ENCODE data around the gene AHCTF1. TPM values are rescaled to one million over a fixed set of nuclear protein-coding genes. Genes with fewer than 3 reads are reported as not detected.
A peak's percentile ranks its signal among the peaks of the same experiment; 100 is the strongest.

The AHCTF1 gene
- total RNA-seq, 1 donor from 2014 or later = 24.8 TPM

DNA sequence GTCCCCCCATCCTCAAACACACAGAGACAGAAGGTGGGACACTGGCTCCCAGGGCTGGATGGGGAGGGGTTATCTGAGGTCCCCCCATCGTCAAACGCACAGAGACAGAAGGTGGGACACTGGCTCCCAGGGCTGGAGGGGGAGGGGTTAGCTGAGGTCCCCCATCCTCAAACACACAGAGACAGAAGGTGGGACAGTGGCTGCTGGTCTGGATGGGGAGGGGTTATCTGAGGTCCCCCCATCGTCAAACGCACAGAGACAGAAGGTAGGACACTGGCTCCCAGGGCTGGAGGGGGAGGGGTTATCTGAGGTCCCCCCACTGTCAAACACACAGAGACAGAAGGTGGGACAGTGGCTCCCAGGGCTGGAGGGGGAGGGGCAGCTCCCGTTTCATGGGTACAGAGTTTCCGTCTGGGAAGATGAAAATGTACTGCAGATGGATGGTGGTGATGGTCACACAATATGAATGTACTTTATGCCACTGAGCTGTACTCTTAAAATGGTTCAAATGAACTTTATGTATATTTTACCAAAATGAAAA is 138.3 kb downstream of the AHCTF1 start:
- peaks cover 22% of the 10 kb centered on the region for H3K4me1 Mint-ChIP-seq (ENCODE audit: low read depth)
- H3K36me3 Mint-ChIP-seq (ENCODE audit: low read depth) = no peaks in the 10 kb centered on the region
- TF ChIP-seq, protein P1, sequence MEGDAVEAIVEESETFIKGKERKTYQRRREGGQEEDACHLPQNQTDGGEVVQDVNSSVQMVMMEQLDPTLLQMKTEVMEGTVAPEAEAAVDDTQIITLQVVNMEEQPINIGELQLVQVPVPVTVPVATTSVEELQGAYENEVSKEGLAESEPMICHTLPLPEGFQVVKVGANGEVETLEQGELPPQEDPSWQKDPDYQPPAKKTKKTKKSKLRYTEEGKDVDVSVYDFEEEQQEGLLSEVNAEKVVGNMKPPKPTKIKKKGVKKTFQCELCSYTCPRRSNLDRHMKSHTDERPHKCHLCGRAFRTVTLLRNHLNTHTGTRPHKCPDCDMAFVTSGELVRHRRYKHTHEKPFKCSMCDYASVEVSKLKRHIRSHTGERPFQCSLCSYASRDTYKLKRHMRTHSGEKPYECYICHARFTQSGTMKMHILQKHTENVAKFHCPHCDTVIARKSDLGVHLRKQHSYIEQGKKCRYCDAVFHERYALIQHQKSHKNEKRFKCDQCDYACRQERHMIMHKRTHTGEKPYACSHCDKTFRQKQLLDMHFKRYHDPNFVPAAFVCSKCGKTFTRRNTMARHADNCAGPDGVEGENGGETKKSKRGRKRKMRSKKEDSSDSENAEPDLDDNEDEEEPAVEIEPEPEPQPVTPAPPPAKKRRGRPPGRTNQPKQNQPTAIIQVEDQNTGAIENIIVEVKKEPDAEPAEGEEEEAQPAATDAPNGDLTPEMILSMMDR (IDR thresholded peaks at IDR 0.05) = no peak
- no peaks in the 10 kb centered on the region for H3K27me3 Mint-ChIP-seq (ENCODE audit: low read depth)
- H3K9me3 Mint-ChIP-seq (ENCODE audit: low read depth) = no peaks in the 10 kb centered on the region
- H3K27ac Mint-ChIP-seq (ENCODE audit: unreplicated experiment) = no peak overlapping the region
- H3K4me3 Mint-ChIP-seq (ENCODE audit: unreplicated experiment) = no peak overlapping the region
- peak; percentile 61 for DNase-seq (ENCODE audit: low spot score)

DNA sequence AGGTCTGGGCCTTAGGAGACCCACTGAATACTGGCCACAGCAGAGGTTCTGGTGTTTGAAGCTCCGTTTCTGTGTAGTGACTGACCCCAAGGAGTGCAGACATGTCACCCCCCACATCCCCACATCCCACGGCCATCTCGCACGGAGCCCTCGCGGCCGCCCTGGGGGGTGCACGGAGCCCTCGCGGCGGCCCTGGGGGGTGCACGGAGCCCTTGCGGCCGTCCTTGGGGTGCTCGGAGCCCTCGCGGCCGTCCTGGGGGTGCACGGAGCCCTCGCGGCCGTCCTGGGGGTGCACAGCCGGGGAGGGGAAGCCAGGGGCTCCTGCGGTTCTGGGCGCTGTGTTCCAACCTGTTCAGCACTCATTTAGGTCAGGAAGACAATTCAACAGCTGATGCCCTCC is 139.1 kb downstream of the AHCTF1 start:
- TF ChIP-seq, protein P1 (IDR thresholded peaks at IDR 0.05) = no peak
- Mint-ChIP-seq H3K9me3 (ENCODE audit: low read depth) (no peaks in the 10 kb centered on the region), H3K27ac (ENCODE audit: unreplicated experiment) (no peak overlapping the region), H3K4me1 (ENCODE audit: low read depth) (peaks cover 22% of the 10 kb centered on the region), H3K4me3 (ENCODE audit: unreplicated experiment) (no peak overlapping the region), H3K27me3 (ENCODE audit: low read depth) (no peaks in the 10 kb centered on the region), H3K36me3 (ENCODE audit: low read depth) (no peaks in the 10 kb centered on the region)
- peak; percentile 40 for DNase-seq (ENCODE audit: low spot score)

DNA sequence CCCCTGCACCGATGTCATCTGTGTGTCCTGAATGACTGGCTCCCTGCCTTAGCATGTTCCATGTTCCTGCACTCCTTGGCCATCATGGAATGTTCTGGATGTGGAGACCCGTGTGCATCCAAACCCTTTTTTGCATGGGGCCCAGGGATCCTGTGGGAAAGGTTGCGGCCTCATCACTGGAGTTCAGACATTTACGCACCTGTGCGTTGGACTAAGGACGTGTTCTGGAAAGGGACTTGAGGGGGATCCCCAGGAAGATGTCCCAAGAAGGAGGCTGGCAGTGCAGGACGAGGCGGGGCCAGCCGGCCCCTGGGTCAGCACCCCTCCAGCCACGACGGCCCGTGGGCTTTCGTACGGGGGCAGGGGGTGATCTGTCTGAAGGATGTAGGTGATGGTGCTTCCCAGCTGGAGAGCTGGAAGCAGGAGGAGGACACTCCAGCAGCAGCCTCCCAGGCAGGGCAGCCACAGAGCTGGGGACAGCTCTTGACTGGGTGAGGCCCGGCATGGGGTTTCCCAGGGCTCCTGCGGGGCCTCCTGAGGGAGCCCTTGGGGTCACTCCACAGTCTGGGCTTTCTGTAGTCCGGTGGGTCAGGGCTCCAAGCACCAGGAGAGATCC is 140.3 kb downstream of the AHCTF1 start:
- Mint-ChIP-seq H3K4me1 (ENCODE audit: low read depth) (peaks cover 22% of the 10 kb centered on the region), H3K36me3 (ENCODE audit: low read depth) (no peaks in the 10 kb centered on the region), H3K9me3 (ENCODE audit: low read depth) (no peaks in the 10 kb centered on the region), H3K27ac (ENCODE audit: unreplicated experiment) (no peak overlapping the region), H3K27me3 (ENCODE audit: low read depth) (no peaks in the 10 kb centered on the region), H3K4me3 (ENCODE audit: unreplicated experiment) (no peak overlapping the region)
- peak; percentile 67 for DNase-seq (ENCODE audit: low spot score)
- TF ChIP-seq, protein P1 (IDR thresholded peaks at IDR 0.05) = no peak

DNA sequence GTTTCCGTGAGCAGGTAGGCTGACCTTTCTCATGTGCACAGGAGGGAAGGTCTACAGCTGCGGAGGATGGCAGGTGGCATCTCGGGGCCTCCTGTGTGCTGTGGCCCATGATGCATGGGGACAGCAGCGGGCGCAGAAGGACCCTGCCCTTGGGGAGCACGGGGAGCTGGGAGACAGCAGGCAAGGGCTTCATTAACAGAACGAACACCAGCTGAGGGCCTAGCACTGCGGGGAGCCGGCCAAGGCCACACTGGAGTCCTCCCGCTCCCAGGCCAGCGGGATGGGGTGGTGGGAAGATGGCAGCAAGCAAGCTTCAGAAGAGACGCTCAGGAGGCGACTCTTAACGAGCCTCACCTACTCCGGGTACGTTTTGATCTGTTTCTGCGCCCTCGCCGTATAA is 140.9 kb downstream of the AHCTF1 start:
- no peaks in the 10 kb centered on the region for H3K36me3 Mint-ChIP-seq (ENCODE audit: low read depth)
- TF ChIP-seq, protein P1 (IDR thresholded peaks at IDR 0.05) = no peak
- no peaks in the 10 kb centered on the region for H3K27me3 Mint-ChIP-seq (ENCODE audit: low read depth)
- no peak overlapping the region for H3K4me3 Mint-ChIP-seq (ENCODE audit: unreplicated experiment)
- H3K4me1 Mint-ChIP-seq (ENCODE audit: low read depth) = peaks cover 22% of the 10 kb centered on the region
- H3K9me3 Mint-ChIP-seq (ENCODE audit: low read depth) = no peaks in the 10 kb centered on the region
- H3K27ac Mint-ChIP-seq (ENCODE audit: unreplicated experiment) = no peak overlapping the region
- DNase-seq (ENCODE audit: low spot score) = peak; percentile 75

DNA sequence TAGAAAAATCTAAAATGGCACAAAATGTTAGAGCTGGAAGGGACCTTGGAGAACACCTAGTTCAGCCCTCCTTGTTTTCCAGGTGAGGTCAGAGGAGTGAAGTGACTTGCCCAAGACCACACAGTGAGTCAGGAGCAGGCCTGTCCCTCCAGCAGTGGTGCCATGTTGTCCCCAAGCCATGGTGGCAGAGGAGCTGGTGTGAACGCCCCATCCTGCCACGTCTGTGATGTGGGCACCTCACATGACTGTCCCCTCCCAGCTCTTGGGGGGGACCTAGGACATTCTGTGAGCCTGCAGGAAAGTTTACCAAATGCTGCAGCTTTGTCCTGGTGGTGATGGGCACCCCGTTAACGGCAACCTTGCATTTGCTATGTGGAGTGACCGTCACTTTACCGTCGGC is 141.4 kb downstream of the AHCTF1 start:
- no peak overlapping the region for H3K27ac Mint-ChIP-seq (ENCODE audit: unreplicated experiment)
- TF ChIP-seq, protein P1 (IDR thresholded peaks at IDR 0.05) = no peak
- DNase-seq (ENCODE audit: low spot score) = peak; percentile 70
- no peaks in the 10 kb centered on the region for H3K27me3 Mint-ChIP-seq (ENCODE audit: low read depth)
- H3K36me3 Mint-ChIP-seq (ENCODE audit: low read depth) = no peaks in the 10 kb centered on the region
- H3K9me3 Mint-ChIP-seq (ENCODE audit: low read depth) = no peaks in the 10 kb centered on the region
- no peak overlapping the region for H3K4me3 Mint-ChIP-seq (ENCODE audit: unreplicated experiment)
- H3K4me1 Mint-ChIP-seq (ENCODE audit: low read depth) = peaks cover 23% of the 10 kb centered on the region

Measured in chondrocyte (in vitro differentiated cells).